OCI-M2 (cell line): Measurements from ENCODE around the gene HMOX1.
"Not testable (repeated sequence)": the region's sequence is repeated elsewhere in the genome, so short reads cannot be mapped to it uniquely, and the experiment has no call there.

Source experiments
- DNase-seq: peaks from one replicate; lab custom pipeline; 2025; ENCODE audit not compliant: unreplicated experiment; lab: John Stamatoyannopoulos, UW

HMOX1 gene

DNA sequence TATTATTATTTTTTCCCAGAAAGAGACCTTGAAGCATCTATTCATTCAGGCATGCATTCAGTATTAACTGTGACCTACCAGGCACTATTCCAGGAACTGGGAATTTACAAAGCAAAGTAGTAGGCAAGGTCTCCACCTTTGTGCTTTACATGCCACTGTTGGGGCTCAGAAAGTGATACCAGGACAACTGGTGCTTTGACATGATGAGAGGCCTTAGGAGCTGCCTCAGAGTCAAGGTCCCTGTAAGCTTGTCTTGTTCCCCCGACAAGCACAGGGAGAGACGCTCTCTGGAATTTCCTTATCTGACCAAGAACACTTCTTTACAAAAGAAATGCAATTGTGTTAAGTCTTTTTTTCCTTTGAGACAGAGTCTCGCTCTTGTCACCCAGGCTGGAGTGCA is 2.3 kb upstream of the HMOX1 start:
- no peak for DNase-seq

DNA sequence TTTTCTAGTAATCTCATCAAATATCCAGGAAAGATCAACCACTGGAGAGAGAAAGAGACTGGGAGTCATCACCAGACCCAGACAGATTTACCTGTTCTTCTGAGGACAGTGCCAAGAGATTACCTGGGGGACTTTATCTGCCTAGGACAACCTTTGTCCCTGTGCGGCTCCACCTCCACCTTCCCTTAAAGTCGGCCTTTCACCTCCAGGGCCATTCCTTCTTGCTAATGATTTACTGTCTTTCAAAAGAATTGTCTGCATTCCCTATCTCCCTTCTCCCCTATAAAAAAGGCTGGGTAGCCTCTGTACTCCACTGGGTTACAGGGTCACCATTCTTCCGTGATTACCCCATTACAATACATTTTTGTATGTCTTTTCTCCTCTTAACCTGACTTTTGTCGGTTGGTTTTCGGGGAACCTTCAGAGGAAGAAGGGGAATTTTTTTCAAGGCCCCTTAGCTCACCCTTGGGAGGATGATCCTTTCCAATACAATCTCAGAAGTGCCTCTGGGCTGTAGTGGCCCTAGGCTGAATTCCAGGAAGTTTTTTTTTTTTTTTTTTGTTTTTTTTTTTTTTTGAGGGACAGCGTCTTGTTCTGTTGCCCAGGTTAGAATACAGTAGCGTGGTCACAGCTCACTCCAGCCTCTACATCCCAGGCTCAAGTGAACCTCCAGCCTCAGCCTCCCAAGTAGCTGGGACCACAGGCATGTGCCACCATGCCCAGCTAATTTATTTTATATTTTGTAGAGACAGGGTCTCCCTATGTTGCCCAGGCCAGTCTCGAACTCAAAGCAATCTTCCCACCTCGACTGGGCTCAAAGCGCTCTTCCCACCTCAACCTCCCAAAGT is 1.5 kb upstream of the HMOX1 start:
- DNase-seq: no peak

DNA sequence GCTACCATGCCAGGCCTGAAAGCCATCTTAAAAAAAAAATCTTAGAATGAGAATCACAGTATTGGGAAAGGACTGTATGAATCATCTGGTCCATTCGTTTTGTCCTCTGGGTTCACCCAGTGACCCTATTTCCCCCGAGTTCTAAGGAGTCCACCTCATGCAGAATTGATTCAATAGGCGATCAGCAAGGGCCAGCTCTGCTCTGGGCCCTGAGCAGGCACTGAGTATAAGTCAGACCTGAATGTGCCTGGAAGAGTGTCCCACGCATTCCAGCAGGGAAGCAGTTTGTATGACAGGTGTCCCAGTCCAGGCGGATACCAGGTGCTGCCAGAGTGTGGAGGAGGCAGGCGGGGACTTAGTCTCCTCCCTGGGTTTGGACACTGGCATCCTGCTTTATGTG is 883 bp upstream of the HMOX1 start:
- no peak for DNase-seq

DNA sequence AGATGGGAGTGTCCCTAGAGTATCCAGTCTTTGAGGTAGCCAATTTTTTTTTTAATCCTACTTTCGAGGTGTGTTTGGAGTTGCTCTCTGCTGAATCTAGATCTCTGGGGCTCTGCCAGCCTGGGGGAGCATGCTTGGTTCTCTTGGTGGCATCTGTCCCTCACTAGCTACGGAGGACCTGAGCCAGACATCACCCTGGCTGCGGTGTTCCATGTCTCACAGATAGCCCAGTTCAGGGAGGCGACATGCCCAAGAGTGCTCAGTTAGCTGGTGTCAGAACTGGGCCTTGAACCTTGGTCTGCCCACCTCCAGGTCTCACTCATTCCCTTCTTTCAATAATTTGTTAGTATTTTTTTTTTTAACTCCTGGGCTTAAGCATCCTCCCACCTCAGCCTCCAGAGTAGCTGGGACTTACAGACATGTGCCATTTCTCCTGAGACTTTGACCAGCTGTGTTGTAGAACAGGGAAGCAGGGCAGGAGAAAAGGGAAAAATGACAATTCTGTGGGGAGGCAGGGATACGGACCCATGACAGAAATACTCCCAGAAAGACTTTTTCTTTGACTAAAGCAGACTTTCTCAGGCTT is 621 bp downstream of the HMOX1 start:
- no peak for DNase-seq

DNA sequence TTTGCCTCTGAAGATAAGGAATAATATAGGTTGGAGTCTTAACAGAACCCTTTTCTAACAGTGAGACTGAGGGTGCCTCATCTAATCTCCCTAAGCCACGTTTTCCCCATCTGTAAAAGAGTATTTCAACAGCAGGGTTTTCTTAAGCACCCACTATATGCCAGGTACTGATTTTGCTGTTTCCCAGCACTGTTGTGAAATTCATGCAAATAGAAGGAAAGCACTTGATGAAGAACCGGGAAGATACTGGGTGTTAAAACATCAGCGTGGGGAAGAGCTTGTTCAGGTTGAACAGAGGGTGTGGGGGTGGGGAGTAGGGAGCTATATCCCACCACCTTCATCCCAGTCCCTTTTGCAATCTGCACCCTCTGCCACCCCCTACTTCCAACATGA is 2.8 kb downstream of the HMOX1 start:
- no peak for DNase-seq

DNA sequence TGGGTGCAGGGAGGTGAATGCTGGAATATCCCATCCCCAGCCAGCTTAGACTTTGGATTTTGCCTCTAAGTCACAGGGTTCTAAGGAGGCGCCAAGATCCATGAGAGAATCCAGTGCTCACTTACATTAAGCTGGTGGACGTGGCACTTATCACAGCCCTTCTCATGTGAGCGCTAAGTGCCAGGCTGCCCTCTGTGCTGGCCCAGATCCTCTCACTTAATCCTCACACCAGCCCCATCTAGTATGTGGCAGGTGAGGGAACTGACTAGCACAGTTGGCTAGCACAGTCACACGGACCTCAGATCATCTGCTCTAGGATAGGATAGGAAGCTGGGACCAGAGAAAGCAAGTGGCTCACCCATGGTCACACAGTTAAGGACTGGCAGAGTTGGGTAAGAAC is 3.6 kb downstream of the HMOX1 start:
- no peak for DNase-seq

DNA sequence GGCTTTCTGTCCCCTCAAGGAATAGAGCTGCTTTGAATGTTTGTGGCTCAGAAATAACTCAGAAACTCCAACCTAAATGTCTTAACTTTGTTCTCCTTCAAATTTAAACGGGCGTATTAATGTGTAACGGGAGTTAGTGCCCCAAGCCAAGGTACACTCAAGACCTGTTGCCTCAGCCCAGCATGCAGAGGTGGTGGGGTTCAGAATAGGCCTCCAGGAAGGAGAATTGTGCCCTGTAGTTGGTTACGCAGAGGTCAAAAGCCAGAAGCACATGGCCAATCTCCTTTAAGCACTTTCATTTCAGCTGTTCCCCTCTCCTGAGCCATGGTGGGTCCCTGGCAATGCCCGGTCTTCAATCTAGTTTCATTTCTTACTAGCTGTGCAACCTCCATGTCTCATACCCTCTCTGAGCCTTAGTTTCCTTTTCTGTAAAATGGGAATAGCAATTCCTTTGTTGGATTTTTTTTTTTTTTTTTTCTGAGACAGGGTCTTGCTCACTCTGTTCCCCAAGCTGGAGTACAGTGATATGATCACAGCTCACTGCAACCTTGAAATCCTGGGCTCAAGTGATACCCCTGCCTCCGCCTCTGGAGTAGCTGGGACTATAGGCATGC is 4.2 kb downstream of the HMOX1 start:
- DNase-seq: no peak

DNA sequence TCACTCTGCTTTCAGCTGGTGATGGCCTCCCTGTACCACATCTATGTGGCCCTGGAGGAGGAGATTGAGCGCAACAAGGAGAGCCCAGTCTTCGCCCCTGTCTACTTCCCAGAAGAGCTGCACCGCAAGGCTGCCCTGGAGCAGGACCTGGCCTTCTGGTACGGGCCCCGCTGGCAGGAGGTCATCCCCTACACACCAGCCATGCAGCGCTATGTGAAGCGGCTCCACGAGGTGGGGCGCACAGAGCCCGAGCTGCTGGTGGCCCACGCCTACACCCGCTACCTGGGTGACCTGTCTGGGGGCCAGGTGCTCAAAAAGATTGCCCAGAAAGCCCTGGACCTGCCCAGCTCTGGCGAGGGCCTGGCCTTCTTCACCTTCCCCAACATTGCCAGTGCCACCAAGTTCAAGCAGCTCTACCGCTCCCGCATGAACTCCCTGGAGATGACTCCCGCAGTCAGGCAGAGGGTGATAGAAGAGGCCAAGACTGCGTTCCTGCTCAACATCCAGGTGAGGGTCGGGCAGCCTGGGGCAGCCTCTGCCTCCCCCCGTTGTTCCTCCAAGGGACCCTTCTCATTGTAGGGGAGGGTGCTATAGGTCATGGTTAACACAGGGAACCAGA is 5.9 kb downstream of the HMOX1 start:
- DNase-seq: no peak

DNA sequence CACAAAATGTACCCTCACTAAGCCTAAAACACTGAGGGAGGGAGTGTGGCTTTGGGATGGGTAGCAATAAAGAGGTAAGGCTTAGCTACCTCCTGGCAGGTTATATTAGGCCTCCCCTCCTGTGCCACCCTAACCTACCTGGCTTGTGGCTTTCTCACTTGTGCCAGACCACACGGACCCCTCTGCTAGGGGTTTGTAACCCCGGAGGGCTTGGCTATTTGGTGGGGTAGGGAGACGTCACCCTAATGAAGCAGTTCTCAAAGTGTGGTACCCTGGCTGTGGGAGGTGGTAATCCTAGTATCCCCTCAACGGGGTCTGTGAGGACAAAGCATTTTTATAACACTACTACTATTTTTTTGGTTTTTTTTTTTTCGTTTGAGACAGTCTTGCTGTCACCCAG is 10.0 kb downstream of the HMOX1 start:
- DNase-seq: no peak

DNA sequence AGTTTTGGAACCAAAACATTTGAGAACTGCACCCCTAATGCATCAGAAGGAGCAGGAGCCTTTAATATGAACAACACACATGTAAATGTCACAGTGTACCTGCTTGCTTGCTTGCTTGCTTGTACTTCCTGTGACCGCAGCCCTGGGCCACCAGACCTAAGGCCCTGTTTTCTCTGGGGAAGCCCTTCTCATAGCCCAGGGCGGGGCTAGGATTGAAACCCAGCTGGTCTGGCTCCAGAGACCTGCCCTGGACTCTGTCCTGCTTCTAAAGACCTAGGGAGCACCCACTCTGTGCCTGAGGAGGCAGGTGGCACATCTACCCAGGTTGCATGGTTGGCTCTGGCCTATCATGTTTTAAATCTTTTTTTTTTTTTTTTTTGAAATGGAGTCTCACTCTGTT is 11.5 kb downstream of the HMOX1 start:
- no peak for DNase-seq

DNA sequence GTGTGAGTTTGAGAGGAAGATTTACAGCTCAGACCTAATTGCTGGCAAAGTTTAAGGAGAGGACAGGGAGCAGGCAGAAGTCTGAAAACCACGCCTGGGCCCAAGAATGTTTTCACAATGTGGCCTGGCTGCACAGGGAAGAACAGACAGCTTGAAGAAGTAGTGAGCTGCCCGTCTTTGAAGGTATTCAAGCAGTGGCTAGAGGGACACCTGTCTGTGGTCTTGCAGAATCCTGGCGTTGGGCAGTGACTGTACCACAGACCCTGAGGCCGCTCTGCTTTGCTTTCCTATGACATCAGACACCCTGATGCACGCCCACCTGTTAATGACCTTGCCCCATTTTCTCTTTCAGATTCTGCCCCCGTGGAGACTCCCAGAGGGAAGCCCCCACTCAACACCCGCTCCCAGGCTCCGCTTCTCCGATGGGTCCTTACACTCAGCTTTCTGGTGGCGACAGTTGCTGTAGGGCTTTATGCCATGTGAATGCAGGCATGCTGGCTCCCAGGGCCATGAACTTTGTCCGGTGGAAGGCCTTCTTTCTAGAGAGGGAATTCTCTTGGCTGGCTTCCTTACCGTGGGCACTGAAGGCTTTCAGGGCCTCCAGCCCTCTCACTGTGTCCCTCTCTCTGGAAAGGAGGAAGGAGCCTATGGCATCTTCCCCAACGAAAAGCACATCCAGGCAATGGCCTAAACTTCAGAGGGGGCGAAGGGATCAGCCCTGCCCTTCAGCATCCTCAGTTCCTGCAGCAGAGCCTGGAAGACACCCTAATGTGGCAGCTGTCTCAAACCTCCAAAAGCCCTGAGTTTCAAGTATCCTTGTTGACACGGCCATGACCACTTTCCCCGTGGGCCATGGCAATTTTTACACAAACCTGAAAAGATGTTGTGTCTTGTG is 12.5 kb downstream of the HMOX1 start:
- DNase-seq: no peak

DNA sequence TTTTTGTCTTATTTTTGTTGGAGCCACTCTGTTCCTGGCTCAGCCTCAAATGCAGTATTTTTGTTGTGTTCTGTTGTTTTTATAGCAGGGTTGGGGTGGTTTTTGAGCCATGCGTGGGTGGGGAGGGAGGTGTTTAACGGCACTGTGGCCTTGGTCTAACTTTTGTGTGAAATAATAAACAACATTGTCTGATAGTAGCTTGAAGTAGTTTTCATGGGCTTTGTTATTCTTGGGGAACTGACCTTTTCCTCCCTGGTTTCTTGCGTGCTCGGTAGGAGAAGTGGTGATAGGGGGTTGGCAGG is 13.1 kb downstream of the HMOX1 start:
- DNase-seq: no peak

DNA sequence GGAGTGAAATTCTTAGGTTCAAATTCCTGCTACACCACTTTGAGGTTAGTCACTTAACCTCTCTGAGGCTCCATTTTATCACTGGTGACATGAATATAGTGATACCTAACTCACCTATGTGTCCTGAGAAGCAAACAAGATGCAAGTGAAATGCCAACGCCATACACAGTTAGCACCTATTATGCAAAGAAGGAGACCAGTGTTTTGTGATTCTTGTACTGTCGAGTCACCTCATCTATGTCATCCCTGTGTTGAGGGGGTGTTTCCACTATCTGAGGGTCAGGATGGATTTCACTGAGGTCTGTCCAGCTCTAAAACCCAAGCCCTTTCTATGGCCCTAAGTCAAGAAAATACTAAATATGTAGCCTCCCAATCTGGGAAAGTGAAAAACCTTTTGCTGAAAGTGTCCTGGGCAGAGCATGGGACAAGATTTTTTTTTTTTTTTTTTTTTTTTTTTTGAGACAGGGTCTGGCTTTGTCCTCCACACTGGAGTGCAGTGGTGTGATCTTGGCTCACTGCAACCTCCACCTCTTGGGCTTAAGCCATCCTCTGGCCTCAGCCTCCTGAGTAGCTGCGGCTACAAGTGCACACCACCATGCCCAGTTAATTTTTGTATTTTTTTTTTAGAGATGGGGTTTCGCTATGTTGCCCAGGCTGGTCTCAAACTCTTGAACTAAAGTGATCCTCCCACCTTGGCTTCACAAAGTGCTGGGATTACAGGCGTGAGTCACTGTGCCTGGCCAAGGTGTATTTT is 14.1 kb downstream of the HMOX1 start:
- DNase-seq: no peak

DNA sequence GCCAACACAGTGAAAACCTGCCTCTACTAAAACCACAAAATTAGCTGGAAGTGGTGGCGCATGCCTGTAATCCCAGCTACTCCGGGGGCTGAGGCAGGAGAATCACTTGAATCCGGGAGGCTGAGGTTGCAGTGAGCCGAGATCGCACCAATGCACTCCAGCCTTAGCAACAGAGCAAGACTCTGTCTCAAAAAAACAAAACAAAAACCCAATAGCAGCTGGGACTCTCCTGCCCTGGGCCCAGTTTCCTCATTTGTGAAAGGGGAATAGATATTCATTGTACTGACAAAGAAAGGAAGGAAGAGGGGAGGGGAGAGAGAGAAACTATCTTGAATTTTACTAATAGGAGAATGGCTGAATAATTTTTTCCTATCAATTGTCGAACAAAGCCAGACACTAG is 15.7 kb downstream of the HMOX1 start:
- DNase-seq: not testable (repeated sequence)

DNA sequence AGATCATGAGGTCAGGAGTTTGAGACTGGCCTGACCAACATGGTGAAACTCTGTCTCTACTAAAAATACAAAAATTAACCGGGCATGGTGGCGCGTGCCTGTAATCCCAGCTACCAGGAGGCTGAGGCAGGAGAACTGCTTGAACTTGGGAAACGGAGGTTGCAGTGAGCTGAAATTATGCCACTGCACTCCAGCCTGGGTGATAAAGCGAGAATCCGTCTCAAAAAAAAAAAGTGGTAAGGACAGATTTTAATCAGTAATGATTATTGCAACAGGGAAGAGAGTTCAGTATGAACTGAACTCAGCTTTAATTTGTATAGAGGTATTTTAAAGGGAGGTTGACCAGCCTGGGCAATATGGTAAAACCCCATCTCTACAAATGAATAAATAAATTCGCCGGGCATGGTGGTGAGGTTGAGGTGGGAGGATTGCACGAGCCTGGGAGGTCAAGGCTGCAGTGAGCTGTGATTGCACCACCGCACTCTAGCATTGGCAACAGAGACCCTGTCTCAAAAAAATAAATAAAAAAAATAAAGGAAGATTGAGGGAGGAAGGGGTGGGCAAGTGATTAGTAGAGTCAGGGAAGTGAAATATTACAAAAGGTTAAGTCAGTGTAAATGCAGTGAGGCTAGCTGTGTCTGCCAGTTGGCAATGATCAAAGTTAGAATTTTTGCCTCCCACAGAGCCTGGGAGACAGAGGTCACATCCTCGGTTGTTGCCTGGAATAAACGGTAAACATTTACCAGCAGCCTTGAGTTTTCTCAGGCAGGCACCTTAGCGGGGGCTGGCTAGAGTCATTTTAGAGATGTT is 16.4 kb downstream of the HMOX1 start:
- no peak for DNase-seq

DNA sequence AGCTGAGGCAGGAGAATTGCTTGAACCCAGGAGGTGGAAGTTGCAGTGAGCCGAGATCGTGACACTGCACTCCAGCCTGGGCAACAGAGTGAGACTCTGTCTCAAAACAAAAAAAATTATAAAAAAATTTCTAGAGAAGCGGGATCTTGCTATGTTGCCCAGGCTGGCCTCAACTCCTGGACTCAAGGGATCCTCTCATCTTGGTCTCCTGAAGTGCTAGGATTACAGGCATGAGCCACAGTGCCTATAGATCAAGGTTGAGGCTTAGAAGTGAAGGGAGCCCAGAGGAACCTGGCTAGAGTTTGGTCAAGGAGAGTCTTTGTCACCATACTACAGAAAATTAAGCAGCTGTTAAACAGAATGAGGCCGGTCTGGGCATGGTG is 17.7 kb downstream of the HMOX1 start:
- no peak for DNase-seq

DNA sequence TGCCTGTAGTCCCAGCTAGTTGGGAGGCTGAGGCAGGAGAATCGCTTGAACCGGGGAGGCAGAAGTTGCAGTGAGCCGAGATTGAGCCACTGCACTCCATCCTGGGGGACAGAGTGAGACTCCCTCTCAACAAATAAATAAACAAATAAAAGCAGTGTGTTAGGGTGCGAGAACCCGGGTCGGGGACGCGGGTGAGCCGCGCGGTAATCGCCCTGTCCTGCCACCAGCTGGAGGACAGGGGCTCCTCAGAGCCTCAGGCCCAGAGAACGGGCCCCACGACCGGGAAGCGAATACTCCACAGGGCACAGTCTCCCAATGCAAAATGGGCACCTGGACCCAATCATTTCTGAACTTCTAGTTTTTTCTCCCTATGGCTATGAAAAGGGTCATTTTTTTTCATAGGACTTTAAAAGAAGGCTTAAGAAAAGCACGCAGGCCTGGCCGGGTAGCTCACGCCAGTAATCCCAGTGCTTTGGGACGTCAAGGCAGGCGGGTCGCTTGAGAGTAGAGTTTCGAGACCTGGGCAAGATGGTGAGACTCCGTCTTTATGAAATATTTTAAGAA is 18.3 kb downstream of the HMOX1 start:
- no peak for DNase-seq

DNA sequence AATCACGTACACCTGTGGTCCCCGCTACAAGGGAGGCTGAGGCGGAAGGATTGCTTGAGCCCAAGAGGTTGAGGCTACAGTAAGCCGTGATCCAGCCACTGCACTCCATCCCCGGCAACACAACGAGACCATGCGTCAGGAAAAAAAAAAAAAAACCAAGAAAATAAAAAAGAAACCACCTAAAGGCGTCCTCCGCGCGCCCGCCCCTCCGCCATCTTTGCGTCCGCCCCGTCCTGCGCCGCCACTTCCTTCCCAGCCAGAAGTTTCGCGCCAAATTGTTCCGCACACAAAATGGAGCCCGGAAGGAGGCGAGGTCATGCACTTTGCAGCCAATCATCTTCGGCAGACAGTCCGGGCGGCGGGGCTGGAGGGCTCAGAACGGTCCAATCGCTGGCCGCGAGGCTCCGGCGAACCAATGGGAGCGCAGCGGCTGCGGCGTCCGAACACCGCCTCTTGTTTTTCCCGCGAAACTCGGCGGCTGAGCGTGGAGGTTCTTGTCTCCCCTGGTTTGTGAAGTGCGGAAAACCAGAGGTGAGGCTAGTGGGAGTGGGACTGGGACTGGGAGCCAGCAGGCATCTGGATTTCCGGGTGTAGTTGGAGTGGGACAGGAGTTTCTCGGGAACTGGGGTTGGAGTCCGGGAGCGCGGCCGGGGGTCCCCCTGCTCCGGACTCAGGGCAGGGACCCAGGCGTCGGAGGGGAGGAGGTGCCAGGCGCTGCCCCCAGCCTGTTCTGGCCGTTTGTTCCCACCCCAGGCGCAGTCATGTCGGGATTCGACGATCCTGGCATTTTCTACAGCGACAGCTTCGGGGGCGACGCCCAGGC is 19.0 kb downstream of the HMOX1 start, which contains the start of gene MCM5:
MCM5 (plus strand) TSS at position 463 of the 823 bp plus-strand sequence; CDS start at position 762, 299 bp downstream.
- no peak for DNase-seq

DNA sequence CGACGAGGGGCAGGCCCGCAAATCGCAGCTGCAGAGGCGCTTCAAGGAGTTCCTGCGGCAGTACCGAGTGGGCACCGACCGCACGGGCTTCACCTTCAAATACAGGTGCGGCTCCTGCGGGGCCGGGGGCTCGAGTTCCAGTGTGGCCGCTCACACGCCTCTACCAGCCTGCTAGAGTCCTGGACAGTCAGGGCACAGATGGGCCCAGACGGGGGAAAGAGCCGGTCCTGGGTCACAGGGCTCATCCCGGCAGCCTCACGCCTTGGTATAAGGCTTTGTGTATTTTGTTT is 19.6 kb downstream of the HMOX1 start:
- DNase-seq: no peak
